T-helper 1 cell (primary cell): ENCODE results near the gene PYGO2.
"Not testable (repeated sequence)": the region's sequence is repeated elsewhere in the genome, so short reads cannot be mapped to it uniquely, and the experiment has no call there.

Source experiments
- DNase-seq, 5 donors: peaks; one replicate each; pipeline ENCODE4 v3.0.0-alpha.2; 2012 to 2020

The PYGO2 gene

GRCh38 chr1:154940651-154941194 is 20.9 kb downstream of the PYGO2 start:
- DNase-seq, result peak in 1 of 5 donors; percentile 70

- no peak for DNase-seq
Measured at GRCh38 chr1:154940213-154940560, 21.4 kb downstream of the PYGO2 start.

GRCh38 chr1:154938604-154939399 is 22.8 kb downstream of the PYGO2 start:
- DNase-seq, result no peak

DNA sequence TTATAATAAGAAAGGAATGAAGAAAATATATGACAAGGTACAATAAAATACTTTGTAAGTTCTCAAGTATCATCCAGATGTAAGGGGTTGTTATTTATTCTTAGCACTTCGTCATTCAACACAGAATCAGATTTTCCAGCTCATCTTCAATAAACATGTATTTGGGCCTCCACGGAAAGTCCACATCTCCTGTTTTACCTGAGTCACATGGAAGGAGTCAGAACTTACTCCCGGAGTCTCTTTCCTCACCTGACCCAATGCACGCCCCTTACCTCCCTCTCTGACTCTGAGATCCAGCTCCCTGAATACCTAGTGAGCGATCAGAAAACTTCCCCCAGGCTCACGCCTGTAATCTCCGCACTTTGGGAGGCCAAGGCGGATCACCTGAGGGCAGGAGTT is 23.6 kb downstream of the PYGO2 start:
- no peak for DNase-seq

- DNase-seq, result peak; percentile 80 to 98 (median 87)
Measured at GRCh38 chr1:154937085-154937987, 24.2 kb downstream of the PYGO2 start.

- peak; percentile 88 to 96 (median 94) for DNase-seq
Measured at GRCh38 chr1:154936555-154937084, 25.0 kb downstream of the PYGO2 start, which contains the start of gene PMVK. PMVK (minus strand) TSS chr1:154936719; CDS start chr1:154936685, 34 bp downstream.

DNA sequence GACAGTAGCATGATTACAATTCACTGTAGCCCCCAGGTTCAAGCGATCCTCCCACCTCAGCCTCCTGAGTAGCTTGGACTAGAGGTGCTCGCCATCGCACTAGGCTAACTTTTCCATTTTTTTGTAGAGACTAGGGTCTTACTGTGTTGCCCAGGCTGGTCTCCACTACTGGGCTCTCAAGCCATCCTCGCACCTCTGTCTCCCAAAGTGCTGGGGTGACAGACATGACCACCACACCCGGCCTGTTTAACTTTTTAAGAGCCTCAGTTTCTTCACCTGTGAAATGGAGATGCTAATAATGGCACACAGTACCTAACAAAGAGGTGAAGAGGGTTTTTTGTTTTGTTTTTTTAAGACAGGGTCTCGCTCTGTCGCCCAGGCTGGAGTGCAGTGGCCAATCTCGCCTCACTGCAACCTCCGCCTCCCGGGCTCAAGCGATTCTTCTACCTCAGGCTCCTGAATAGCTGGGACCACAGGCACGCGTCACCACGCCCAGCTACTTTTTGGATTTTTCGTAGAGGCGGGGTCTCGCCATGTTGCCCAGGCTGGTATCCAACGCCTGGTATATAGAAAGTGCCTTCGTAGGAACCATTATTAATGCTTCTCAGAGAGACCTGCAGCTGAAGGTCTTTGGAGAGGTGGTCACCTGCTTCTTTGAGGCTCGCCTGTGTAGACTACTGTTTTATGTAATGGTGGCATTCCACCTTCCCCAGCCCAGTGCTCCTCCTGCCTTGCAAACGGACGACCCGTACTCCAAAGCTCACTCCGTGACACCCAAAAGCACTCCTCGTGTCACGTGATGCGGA is 25.6 kb downstream of the PYGO2 start:
- no peak for DNase-seq

DNA sequence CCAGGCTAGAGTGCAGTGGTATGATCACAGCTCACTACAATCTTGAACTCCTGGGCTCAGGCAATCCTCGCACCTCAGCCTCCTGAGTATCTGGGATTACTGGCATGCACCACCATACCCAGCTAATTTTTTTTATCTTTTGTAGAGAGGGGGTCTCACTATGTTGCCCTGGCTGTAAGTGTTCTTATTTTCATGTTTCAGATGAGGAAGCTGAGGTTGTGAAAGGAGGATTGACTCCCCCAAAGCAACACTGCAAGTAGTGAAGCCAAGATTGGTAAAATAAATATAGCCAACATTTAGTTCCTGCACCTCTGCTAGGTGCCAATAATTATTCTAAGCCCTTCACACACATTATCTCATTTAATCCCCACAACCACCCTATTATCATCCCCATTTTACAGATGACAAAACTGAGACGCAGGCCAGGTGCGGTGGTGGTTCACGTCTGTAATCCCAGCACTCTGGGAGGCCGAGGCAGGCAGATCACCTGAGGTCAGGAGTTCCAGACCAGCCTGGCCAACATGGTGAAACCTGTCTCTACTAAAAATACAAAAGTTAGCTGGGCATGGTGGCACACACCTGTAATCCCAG is 27.1 kb downstream of the PYGO2 start:
- DNase-seq, result no peak

GRCh38 chr1:154931940-154932487 is 29.6 kb downstream of the PYGO2 start:
- no peak for DNase-seq

GRCh38 chr1:154926201-154926600 is 35.4 kb downstream of the PYGO2 start:
- no peak for DNase-seq

GRCh38 chr1:154925335-154926170 is 36.0 kb downstream of the PYGO2 start:
- peak in 1 of 5 donors; percentile 48 for DNase-seq

GRCh38 chr1:154923695-154924094 is 37.9 kb downstream of the PYGO2 start:
- no peak for DNase-seq

- no peak for DNase-seq
Measured at GRCh38 chr1:154913273-154913672, 48.3 kb downstream of the PYGO2 start.

DNA sequence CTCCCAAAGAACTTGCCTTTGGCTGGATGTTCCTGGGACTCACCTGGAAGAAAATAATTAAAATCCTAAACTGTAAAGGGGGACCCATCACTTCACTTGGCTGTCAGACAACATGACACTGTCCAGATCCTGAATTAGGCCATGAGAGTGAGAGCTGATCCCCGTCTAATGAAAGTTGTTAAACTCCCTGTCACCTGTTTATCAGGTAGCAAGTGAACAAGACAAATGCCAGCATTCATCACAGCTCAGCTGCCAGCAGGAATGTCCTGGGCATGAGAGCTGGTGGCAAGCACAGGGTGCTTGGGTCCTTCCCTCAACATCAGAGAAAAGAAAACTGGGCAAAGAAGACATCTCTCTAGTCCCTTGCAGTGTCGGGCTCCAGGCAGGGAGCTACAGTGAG is 48.8 kb downstream of the PYGO2 start:
- DNase-seq, result no peak

- no peak for DNase-seq
Measured at GRCh38 chr1:154911691-154912550, 49.7 kb downstream of the PYGO2 start.

- no peak for DNase-seq
Measured at GRCh38 chr1:154910851-154911250, 50.7 kb downstream of the PYGO2 start.

GRCh38 chr1:154908937-154909336 is 52.6 kb downstream of the PYGO2 start:
- DNase-seq, result no peak

- DNase-seq, result not testable (repeated sequence)
Measured at GRCh38 chr1:154908129-154908528, 53.5 kb downstream of the PYGO2 start.
